ENCODE results near the gene ITGA2. TPM values are rescaled to one million over a fixed set of nuclear protein-coding genes. Genes with fewer than 3 reads are reported as not detected.
A peak's percentile ranks its signal among the peaks of the same experiment; 100 is the strongest.

ITGA2 gene
- total RNA-seq, 1 donor from 2014 or later: 35.0 TPM

GRCh38 chr5:53071298-53071697 lies 82.1 kb downstream of the ITGA2 start:
- no peak for TF ChIP-seq CTCF (IDR thresholded peaks at IDR 0.05; ENCODE audit: insufficient read depth, low read length, severe bottlenecking)
- Histone ChIP-seq H3K4me3 (ENCODE audit: low read depth, low read length) (no peak overlapping the region), H3K36me3 (ENCODE audit: control insufficient read depth, insufficient read depth, low read length) (peaks cover 20% of the 10 kb centered on the region), H3K27me3 (ENCODE audit: control insufficient read depth, insufficient read depth, low read length) (no peaks in the 10 kb centered on the region)
- FAIRE-seq (no peak), DNase-seq (ENCODE audit: low read depth) (no peak)

DNA sequence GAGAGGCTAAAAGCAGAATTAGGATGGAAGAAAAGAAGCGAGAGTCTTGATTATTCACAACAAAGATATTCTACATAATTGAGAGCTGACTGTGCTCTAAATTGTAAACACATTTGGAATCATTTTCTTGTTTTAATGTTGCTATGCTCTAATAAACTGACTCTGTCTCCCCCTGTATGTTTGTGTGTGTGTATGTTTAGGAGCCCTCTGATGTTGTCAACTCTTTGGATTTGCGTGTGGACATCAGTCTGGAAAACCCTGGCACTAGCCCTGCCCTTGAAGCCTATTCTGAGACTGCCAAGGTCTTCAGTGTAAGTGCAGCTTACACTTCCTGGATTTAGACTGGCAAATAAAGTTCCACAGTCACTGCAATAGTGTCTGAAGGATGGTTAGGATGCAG lies 82.6 kb downstream of the ITGA2 start:
- FAIRE-seq (no peak), DNase-seq (ENCODE audit: low read depth) (no peak)
- peaks cover 20% of the 10 kb centered on the region for H3K36me3 ChIP-seq (ENCODE audit: control insufficient read depth, insufficient read depth, low read length)
- no peak overlapping the region for H3K4me3 ChIP-seq (ENCODE audit: low read depth, low read length)
- TF ChIP-seq CTCF (IDR thresholded peaks at IDR 0.05; ENCODE audit: insufficient read depth, low read length, severe bottlenecking): no peak
- H3K27me3 ChIP-seq (ENCODE audit: control insufficient read depth, insufficient read depth, low read length): no peaks in the 10 kb centered on the region

DNA sequence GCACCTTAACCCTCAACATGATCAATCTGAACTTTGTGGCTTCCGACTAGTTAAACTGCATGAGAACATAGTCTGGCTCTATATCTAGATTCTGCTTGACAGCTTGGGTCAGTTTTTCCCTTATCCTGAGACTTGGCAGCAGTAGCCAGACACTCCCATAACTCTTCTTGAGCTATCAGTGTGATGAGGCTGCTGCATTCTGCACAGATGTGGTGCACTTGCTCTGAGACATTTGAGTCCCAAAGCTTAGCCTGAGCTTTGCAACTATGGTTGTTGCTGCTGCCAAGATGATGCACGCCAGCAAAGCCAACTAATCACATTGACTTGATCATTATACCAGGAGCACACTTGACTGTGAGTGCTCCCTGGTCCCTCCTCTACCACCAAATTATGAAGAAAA lies 84.2 kb downstream of the ITGA2 start:
- DNase-seq (ENCODE audit: low read depth) (no peak), FAIRE-seq (no peak)
- Histone ChIP-seq H3K36me3 (ENCODE audit: control insufficient read depth, insufficient read depth, low read length) (peaks cover 20% of the 10 kb centered on the region), H3K27me3 (ENCODE audit: control insufficient read depth, insufficient read depth, low read length) (no peaks in the 10 kb centered on the region), H3K4me3 (ENCODE audit: low read depth, low read length) (no peak overlapping the region)
- no peak for TF ChIP-seq CTCF (IDR thresholded peaks at IDR 0.05; ENCODE audit: insufficient read depth, low read length, severe bottlenecking)

GRCh38 chr5:53076014-53076583 lies 86.9 kb downstream of the ITGA2 start:
- FAIRE-seq: peak; percentile 76
- Histone ChIP-seq H3K27me3 (ENCODE audit: control insufficient read depth, insufficient read depth, low read length) (no peaks in the 10 kb centered on the region), H3K36me3 (ENCODE audit: control insufficient read depth, insufficient read depth, low read length) (peaks cover 27% of the 10 kb centered on the region), H3K4me3 (ENCODE audit: low read depth, low read length) (no peak overlapping the region)
- DNase-seq (ENCODE audit: low read depth): no peak
- TF ChIP-seq CTCF (IDR thresholded peaks at IDR 0.05; ENCODE audit: insufficient read depth, low read length, severe bottlenecking): no peak

- Histone ChIP-seq H3K4me3 (ENCODE audit: low read depth, low read length) (no peak overlapping the region), H3K36me3 (ENCODE audit: control insufficient read depth, insufficient read depth, low read length) (peaks cover 21% of the 10 kb centered on the region), H3K27me3 (ENCODE audit: control insufficient read depth, insufficient read depth, low read length) (no peaks in the 10 kb centered on the region)
- FAIRE-seq: no peak
- TF ChIP-seq CTCF (IDR thresholded peaks at IDR 0.05; ENCODE audit: insufficient read depth, low read length, severe bottlenecking): no peak
- DNase-seq (ENCODE audit: low read depth): no peak
Measured at GRCh38 chr5:53080271-53080670, 91.1 kb downstream of the ITGA2 start.

GRCh38 chr5:53083927-53084326 lies 94.8 kb downstream of the ITGA2 start:
- FAIRE-seq (peak; percentile 13), DNase-seq (ENCODE audit: low read depth) (no peak)
- TF ChIP-seq CTCF (IDR thresholded peaks at IDR 0.05; ENCODE audit: insufficient read depth, low read length, severe bottlenecking): no peak
- no peaks in the 10 kb centered on the region for H3K27me3 ChIP-seq (ENCODE audit: control insufficient read depth, insufficient read depth, low read length)
- peaks cover 16% of the 10 kb centered on the region for H3K36me3 ChIP-seq (ENCODE audit: control insufficient read depth, insufficient read depth, low read length)
- H3K4me3 ChIP-seq (ENCODE audit: low read depth, low read length): no peak overlapping the region
